Type B pancreatic cell (in vitro differentiated cells): Measurements from ENCODE around the gene TMEM106B. TPM values are rescaled to one million over a fixed set of nuclear protein-coding genes. Genes with fewer than 3 reads are reported as not detected.
"Not testable (repeated sequence)": the region's sequence is repeated elsewhere in the genome, so short reads cannot be mapped to it uniquely, and the experiment has no call there.

ENCODE experiments used
- DNase-seq: peaks from one replicate; pipeline ENCODE4 v3.0.0; 2021; ENCODE audit warnings: mixed read lengths; ENCODE audit not compliant: unreplicated experiment; ENCODE audit errors: extremely low spot score
- H3K27ac Mint-ChIP-seq: 2 replicates; pipeline ENCODE4 v1.8.0; 2021; ENCODE audit warnings: mild to moderate bottlenecking, mixed read lengths
- H3K27me3 Mint-ChIP-seq: 2 replicates; pipeline ENCODE4 v1.8.0; 2021; ENCODE audit warnings: mixed read lengths
- H3K36me3 Mint-ChIP-seq: 2 replicates; pipeline ENCODE4 v1.8.0; 2021; ENCODE audit warnings: mixed read lengths
- H3K4me1 Mint-ChIP-seq: one replicate; pipeline ENCODE4 v1.8.0; 2021; ENCODE audit warnings: mixed read lengths; ENCODE audit not compliant: unreplicated experiment
- H3K4me3 Mint-ChIP-seq: 2 replicates; pipeline ENCODE4 v1.8.0; 2021; ENCODE audit warnings: mild to moderate bottlenecking, mixed read lengths
- H3K9me3 Mint-ChIP-seq: 2 replicates; pipeline ENCODE4 v1.8.0; 2021; ENCODE audit warnings: mixed read lengths
- CTCF ChIP-seq: fragments of 200-600 bp; sonication (generic); conservative IDR thresholded peaks from 2 replicates; pipeline ENCODE4 v1.5.0; 2021; ENCODE audit warnings: antibody characterized with exemption, mild to moderate bottlenecking
- long read RNA-seq: library from polyadenylated mRNA; unstranded; transcript quantifications from one replicate; pipeline ENCODE4 v2.0.0, GENCODE V29; 2020
- total RNA-seq: library from RNA; stranded (reverse); gene quantifications from 2 replicates; pipeline ENCODE4 v1.2.1, GENCODE V29; 2021; ENCODE audit warnings: low replicate concordance

TMEM106B gene
- 42.2 and 49.3 TPM in 2 replicates for total RNA-seq
- long read RNA-seq, full-length matches to known transcripts = 173 of 200 reads
- long read RNA-seq, partial matches to known transcripts = 5 of 200 reads
- long read RNA-seq, other reads (novel, unspliced or antisense) = 22 of 200 reads

- DNase-seq = peak; percentile 96
- TF ChIP-seq CTCF = no peak
- H3K4me3 Mint-ChIP-seq = peak within 1 kb of the TSS; percentile 95
- peaks cover 17% of the 10 kb centered on the region for H3K4me1 Mint-ChIP-seq
- peaks cover 20% of the 10 kb centered on the region for H3K27me3 Mint-ChIP-seq
- H3K27ac Mint-ChIP-seq = peak within 1 kb of the TSS; percentile 96
- H3K9me3 Mint-ChIP-seq = no peaks in the 10 kb centered on the region
- H3K36me3 Mint-ChIP-seq = peaks cover 9% of the 10 kb centered on the region
Observed at GRCh38 chr7:12211054-12211710, at the start of gene TMEM106B. TSS of gene TMEM106B (plus strand) at chr7:12211294. CDS start at chr7:12214811, 3,517 bp downstream.

GRCh38 chr7:12162415-12163113, 48.5 kb upstream of the TMEM106B start:
- Mint-ChIP-seq H3K4me3 (peak overlapping the region; percentile 16), H3K27ac (no peak overlapping the region), H3K4me1 (no peaks in the 10 kb centered on the region), H3K27me3 (peaks cover 13% of the 10 kb centered on the region), H3K9me3 (peaks cover 3% of the 10 kb centered on the region), H3K36me3 (no peaks in the 10 kb centered on the region)
- DNase-seq = no peak
- no peak for TF ChIP-seq CTCF

GRCh38 chr7:12168065-12168464, 43.0 kb upstream of the TMEM106B start:
- not testable (repeated sequence) for H3K4me3 Mint-ChIP-seq, H3K9me3 Mint-ChIP-seq, H3K27ac Mint-ChIP-seq, DNase-seq, H3K4me1 Mint-ChIP-seq, H3K36me3 Mint-ChIP-seq
- peaks cover 13% of the 10 kb centered on the region for H3K27me3 Mint-ChIP-seq

GRCh38 chr7:12169981-12170820, 40.9 kb upstream of the TMEM106B start:
- H3K9me3 Mint-ChIP-seq, H3K27ac Mint-ChIP-seq, H3K4me1 Mint-ChIP-seq, H3K36me3 Mint-ChIP-seq, DNase-seq, H3K4me3 Mint-ChIP-seq: not testable (repeated sequence)
- H3K27me3 Mint-ChIP-seq = peaks cover 13% of the 10 kb centered on the region

- no peaks in the 10 kb centered on the region for H3K4me1 Mint-ChIP-seq
- no peaks in the 10 kb centered on the region for H3K36me3 Mint-ChIP-seq
- no peak for DNase-seq
- H3K4me3 Mint-ChIP-seq = no peak overlapping the region
- no peaks in the 10 kb centered on the region for H3K9me3 Mint-ChIP-seq
- H3K27ac Mint-ChIP-seq = no peak overlapping the region
- H3K27me3 Mint-ChIP-seq = peaks cover 11% of the 10 kb centered on the region
- no peak for TF ChIP-seq CTCF
Observed at GRCh38 chr7:12173671-12174070, 37.4 kb upstream of the TMEM106B start.

- peaks cover 6% of the 10 kb centered on the region for H3K27me3 Mint-ChIP-seq
- TF ChIP-seq CTCF = no peak
Observed at GRCh38 chr7:12174931-12175330, 36.2 kb upstream of the TMEM106B start.

More at GRCh38 chr7:12174931-12175330, 36.2 kb upstream of the TMEM106B start:
- Mint-ChIP-seq H3K36me3 (no peaks in the 10 kb centered on the region), H3K9me3 (no peaks in the 10 kb centered on the region), H3K4me3 (no peak overlapping the region), H3K4me1 (no peaks in the 10 kb centered on the region), H3K27ac (no peak overlapping the region)
- DNase-seq = no peak
